22Rv1 (cell line): ENCODE data around the gene HNRNPA2B1.

ENCODE experiments used
- CTCF ChIP-seq: fragments of 450-650 bp; IDR thresholded peaks from 2 replicates; pipeline ENCODE4 v1.5.1; 2017; ENCODE audit warnings: mild to moderate bottlenecking
- ZFX ChIP-seq: fragments of 450-650 bp; IDR thresholded peaks from 2 replicates; pipeline ENCODE4 v1.6.1; 2017; ENCODE audit warnings: antibody characterized with exemption, borderline replicate concordance

- TF ChIP-seq CTCF (no peak), ZFX (no peak)
Observed at GRCh38 chr7:26250239-26250638, 49.7 kb upstream of the HNRNPA2B1 start.
